Vagina (tissue), 2 donors: ENCODE data around the gene CPD. TPM values are rescaled to one million over a fixed set of nuclear protein-coding genes. Genes with fewer than 3 reads are reported as not detected.

Experiments used
- DNase-seq, 2 donors: peaks; one replicate each; pipeline ENCODE4 v3.0.0-alpha.2; 2017; ENCODE audit errors: extremely low spot score in 2 of 2
- H3K27ac ChIP-seq: fragments of 200-600 bp; sonication (generic); one replicate; pipeline ENCODE4 v1.5.1; 2019
- H3K27me3 ChIP-seq: fragments of 200-600 bp; sonication (generic); one replicate; pipeline ENCODE4 v1.5.1; 2019
- H3K36me3 ChIP-seq, 2 donors: fragments of 200-600 bp; sonication (generic); one replicate each; pipeline ENCODE4 v1.5.1; 2017 to 2019
- H3K4me1 ChIP-seq: fragments of 200-600 bp; sonication (generic); one replicate; pipeline ENCODE4 v1.5.1; 2019
- H3K4me3 ChIP-seq, 2 donors: fragments of 200-600 bp; sonication (generic); 1 replicate in 1 of 2; 2 replicates in 1 of 2; pipeline ENCODE4 v1.5.1; 2016 to 2019
- H3K9me3 ChIP-seq: fragments of 200-600 bp; sonication (generic); one replicate; pipeline ENCODE4 v1.5.1; 2019
- CTCF ChIP-seq, 3 experiments: fragments of 450-650 bp in 2 of 3; fragments of 200-600 bp in 1 of 3; sonication (generic) in 1 of 3; IDR thresholded peaks; one replicate each; pipeline ENCODE4 v1.5.1; 2017 to 2019; ENCODE audit warnings: antibody characterized with exemption in 3 of 3, mild to moderate bottlenecking in 2 of 3, moderate library complexity in 2 of 3
- POLR2A ChIP-seq, 2 donors: fragments of 450-650 bp; IDR thresholded peaks; one replicate each; pipeline ENCODE4 v1.6.1; 2017; ENCODE audit warnings: antibody characterized with exemption in 2 of 2, mild to moderate bottlenecking in 2 of 2, moderate library complexity in 2 of 2
- POLR2AphosphoS5 ChIP-seq, 2 donors: sonication (generic); formaldehyde crosslinking; IDR thresholded peaks; one replicate each; pipeline ENCODE4 v1.9.0; 2017; ENCODE audit warnings: antibody characterized with exemption in 2 of 2, mild to moderate bottlenecking in 2 of 2, low read depth in 1 of 2; ENCODE audit not compliant: insufficient read depth in 1 of 2
- intact Hi-C: fragments of 100-400 bp; cut with DNase I; formaldehyde crosslinking; loops from one replicate; pipeline ENCODE4 v1.15.1; 2023
- total RNA-seq: library from RNA; depleted of rRNA; stranded (reverse); fragments of >200 nt; gene quantifications from one replicate; pipeline ENCODE4 v1.2.3, GENCODE V29; 2016

CPD gene
- total RNA-seq, 1 donor from 2014 or later: 56.5 TPM

- Histone ChIP-seq H3K27me3 (no peaks in the 10 kb centered on the region), H3K36me3 (peaks cover 0 to 7% of the 10 kb centered on the region in 2 donors), H3K4me3 (no peak overlapping the region), H3K9me3 (no peaks in the 10 kb centered on the region), H3K27ac (no peak overlapping the region), H3K4me1 (no peaks in the 10 kb centered on the region)
- DNase-seq: no peak
- intact Hi-C loops: no loop called here
- TF ChIP-seq POLR2AphosphoS5 (IDR thresholded peaks at IDR 0.05; ENCODE audit: insufficient read depth in 1 of 2, low read depth in 1 of 2): no peak
- TF ChIP-seq CTCF (IDR thresholded peaks at IDR 0.05): no peak
- no peak for TF ChIP-seq POLR2A (IDR thresholded peaks at IDR 0.05)
Measured at GRCh38 chr17:30468465-30468864, 89.7 kb downstream of the CPD start.

GRCh38 chr17:30472238-30472890 lies 93.6 kb downstream of the CPD start:
- H3K4me3 ChIP-seq: peak overlapping the region in 1 of 2 donors; percentile 15
- no peak for DNase-seq
- no peak overlapping the region for H3K27ac ChIP-seq
- TF ChIP-seq POLR2A (IDR thresholded peaks at IDR 0.05): no peak
- TF ChIP-seq POLR2AphosphoS5 (IDR thresholded peaks at IDR 0.05; ENCODE audit: insufficient read depth in 1 of 2, low read depth in 1 of 2): no peak
- TF ChIP-seq CTCF (IDR thresholded peaks at IDR 0.05): no peak
- peaks cover 7% of the 10 kb centered on the region for H3K4me1 ChIP-seq
- intact Hi-C loops: no loop called here
- no peaks in the 10 kb centered on the region for H3K9me3 ChIP-seq
- H3K36me3 ChIP-seq: no peaks in the 10 kb centered on the region
- no peaks in the 10 kb centered on the region for H3K27me3 ChIP-seq

GRCh38 chr17:30475206-30475605 lies 96.5 kb downstream of the CPD start:
- DNase-seq: no peak
- TF ChIP-seq POLR2AphosphoS5 (IDR thresholded peaks at IDR 0.05; ENCODE audit: insufficient read depth in 1 of 2, low read depth in 1 of 2) (no peak), CTCF (IDR thresholded peaks at IDR 0.05) (no peak), POLR2A (IDR thresholded peaks at IDR 0.05) (no peak)
- H3K36me3 ChIP-seq: no peaks in the 10 kb centered on the region
- H3K27ac ChIP-seq: no peak overlapping the region
- no peaks in the 10 kb centered on the region for H3K27me3 ChIP-seq
- intact Hi-C loops: no loop called here
- no peaks in the 10 kb centered on the region for H3K9me3 ChIP-seq
- peaks cover 20% of the 10 kb centered on the region for H3K4me1 ChIP-seq
- H3K4me3 ChIP-seq: no peak overlapping the region

GRCh38 chr17:30476726-30477082 lies 98.0 kb downstream of the CPD start:
- H3K27me3 ChIP-seq: no peaks in the 10 kb centered on the region
- peaks cover 0 to 11% of the 10 kb centered on the region in 2 donors for H3K36me3 ChIP-seq
- H3K9me3 ChIP-seq: no peaks in the 10 kb centered on the region
- DNase-seq: no peak
- peak overlapping the region; percentile 89 for H3K27ac ChIP-seq
- intact Hi-C loops: no loop called here
- peak overlapping the region; percentile 79 to 86 for H3K4me3 ChIP-seq
- TF ChIP-seq CTCF (IDR thresholded peaks at IDR 0.05) (no peak), POLR2A (IDR thresholded peaks at IDR 0.05) (no peak), POLR2AphosphoS5 (IDR thresholded peaks at IDR 0.05; ENCODE audit: insufficient read depth in 1 of 2, low read depth in 1 of 2) (no peak)
- H3K4me1 ChIP-seq: peaks cover 20% of the 10 kb centered on the region

GRCh38 chr17:30477083-30477773 lies 98.5 kb downstream of the CPD start, which contains the start of gene GOSR1:
GOSR1 (plus strand) TSS chr17:30477408; CDS start chr17:30477434, 26 bp downstream.
- Histone ChIP-seq H3K4me3 (peak within 1 kb of the TSS; percentile 79 to 86), H3K4me1 (peaks cover 20% of the 10 kb centered on the region), H3K27ac (peak within 1 kb of the TSS; percentile 89), H3K36me3 (peaks cover 0 to 15% of the 10 kb centered on the region in 2 donors), H3K27me3 (no peaks in the 10 kb centered on the region), H3K9me3 (no peaks in the 10 kb centered on the region)
- TF ChIP-seq POLR2AphosphoS5 (IDR thresholded peaks at IDR 0.05; ENCODE audit: insufficient read depth in 1 of 2, low read depth in 1 of 2) (peak; percentile 85 to 91), POLR2A (IDR thresholded peaks at IDR 0.05) (peak in 1 of 2 donors; percentile 23), CTCF (IDR thresholded peaks at IDR 0.05) (peak; percentile 61 to 86 (median 76))
- peak in 1 of 2 donors; percentile 94 for DNase-seq
- intact Hi-C loops: no loop called here
